Measurements from ENCODE around the gene MAPK8IP2.
"Not testable (repeated sequence)": the region's sequence is repeated elsewhere in the genome, so short reads cannot be mapped to it uniquely, and the experiment has no call there.

MAPK8IP2 gene

DNA sequence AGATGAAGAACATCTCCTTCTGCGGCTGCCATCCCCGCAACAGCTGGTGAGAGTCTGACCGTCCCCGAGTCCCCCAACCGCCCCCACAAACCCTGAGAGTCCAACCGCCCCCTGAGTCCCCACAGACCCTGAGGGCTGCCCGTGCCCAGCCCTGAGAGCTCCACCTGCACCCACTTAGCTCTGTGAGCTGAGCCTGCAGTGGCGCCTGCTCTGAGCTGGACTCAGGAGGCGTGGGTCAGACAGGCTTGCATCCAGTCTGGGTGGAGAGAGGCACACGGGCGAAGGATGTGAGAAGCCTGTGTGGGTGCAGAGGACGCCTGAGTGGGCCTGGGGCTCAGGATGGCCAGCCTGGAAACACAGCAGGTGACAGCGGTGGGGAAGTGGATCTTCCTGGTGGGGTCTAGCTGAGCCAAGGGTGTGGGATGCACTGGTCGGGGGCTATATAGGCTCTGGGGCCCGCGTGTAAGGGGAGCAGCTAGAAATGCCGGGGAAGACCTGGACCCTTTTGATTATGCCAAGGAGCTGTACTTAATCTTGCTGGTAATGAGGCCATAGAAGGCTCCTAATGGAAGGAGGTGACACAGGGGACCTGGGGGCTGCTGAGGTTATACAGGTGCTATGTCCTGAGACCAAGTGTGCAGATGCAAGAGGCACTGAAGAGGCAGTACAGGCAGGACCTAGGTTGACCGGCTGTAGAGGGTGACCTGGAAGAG, 6.5 kb downstream of the MAPK8IP2 start:
- H3K27ac ChIP-seq (ENCODE audit: low read depth, low read length), result no peak overlapping the region
- no peak overlapping the region for H3K9ac ChIP-seq (ENCODE audit: low read depth in 1 of 2, low read length in 2 of 2)
- H3K36me3 ChIP-seq (ENCODE audit: control insufficient read depth in 1 of 2, insufficient read depth in 2 of 2, low read length in 2 of 2), result no peaks in the 10 kb centered on the region
- H3K9me3 ChIP-seq (ENCODE audit: control insufficient read depth in 1 of 2, low read length in 2 of 2), result no peaks in the 10 kb centered on the region
- no peak overlapping the region for H3K4me3 ChIP-seq (ENCODE audit: low read depth in 1 of 2, low read length in 2 of 2)
- peaks cover 24 to 31% of the 10 kb centered on the region in 2 donors for H3K27me3 ChIP-seq (ENCODE audit: control insufficient read depth in 1 of 2, insufficient read depth in 2 of 2, low read length in 2 of 2)
- H3K4me1 ChIP-seq (ENCODE audit: control insufficient read depth in 1 of 2, insufficient read depth in 2 of 2, low read length in 2 of 2), result peaks cover 0 to 1% of the 10 kb centered on the region in 2 donors

DNA sequence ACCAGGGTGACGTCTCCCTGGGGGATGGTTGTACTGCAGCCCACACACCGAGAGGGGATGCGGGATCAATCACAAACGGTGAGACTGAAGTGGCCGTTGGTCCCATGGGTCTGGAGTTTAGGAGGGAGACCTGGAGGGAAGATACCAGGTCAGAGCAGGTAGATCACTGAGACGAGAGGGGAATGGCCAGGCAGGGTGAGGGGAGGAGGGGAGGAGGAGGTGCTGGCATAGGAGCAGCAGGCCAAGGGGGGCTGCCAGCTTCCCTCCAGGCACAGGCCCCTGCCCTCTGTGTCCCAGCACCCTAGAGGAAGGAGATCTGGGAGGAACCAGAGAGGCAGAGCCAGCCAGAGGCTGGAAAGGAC, 7.0 kb downstream of the MAPK8IP2 start:
- H3K36me3 ChIP-seq (ENCODE audit: control insufficient read depth in 1 of 2, insufficient read depth in 2 of 2, low read length in 2 of 2), result no peaks in the 10 kb centered on the region
- peaks cover 0 to 6% of the 10 kb centered on the region in 2 donors for H3K4me1 ChIP-seq (ENCODE audit: control insufficient read depth in 1 of 2, insufficient read depth in 2 of 2, low read length in 2 of 2)
- peaks cover 19 to 27% of the 10 kb centered on the region in 2 donors for H3K27me3 ChIP-seq (ENCODE audit: control insufficient read depth in 1 of 2, insufficient read depth in 2 of 2, low read length in 2 of 2)
- no peak overlapping the region for H3K4me3 ChIP-seq (ENCODE audit: low read depth in 1 of 2, low read length in 2 of 2)
- H3K9ac ChIP-seq (ENCODE audit: low read depth in 1 of 2, low read length in 2 of 2), result no peak overlapping the region
- H3K27ac ChIP-seq (ENCODE audit: low read depth, low read length), result no peak overlapping the region
- H3K9me3 ChIP-seq (ENCODE audit: control insufficient read depth in 1 of 2, low read length in 2 of 2), result no peaks in the 10 kb centered on the region

DNA sequence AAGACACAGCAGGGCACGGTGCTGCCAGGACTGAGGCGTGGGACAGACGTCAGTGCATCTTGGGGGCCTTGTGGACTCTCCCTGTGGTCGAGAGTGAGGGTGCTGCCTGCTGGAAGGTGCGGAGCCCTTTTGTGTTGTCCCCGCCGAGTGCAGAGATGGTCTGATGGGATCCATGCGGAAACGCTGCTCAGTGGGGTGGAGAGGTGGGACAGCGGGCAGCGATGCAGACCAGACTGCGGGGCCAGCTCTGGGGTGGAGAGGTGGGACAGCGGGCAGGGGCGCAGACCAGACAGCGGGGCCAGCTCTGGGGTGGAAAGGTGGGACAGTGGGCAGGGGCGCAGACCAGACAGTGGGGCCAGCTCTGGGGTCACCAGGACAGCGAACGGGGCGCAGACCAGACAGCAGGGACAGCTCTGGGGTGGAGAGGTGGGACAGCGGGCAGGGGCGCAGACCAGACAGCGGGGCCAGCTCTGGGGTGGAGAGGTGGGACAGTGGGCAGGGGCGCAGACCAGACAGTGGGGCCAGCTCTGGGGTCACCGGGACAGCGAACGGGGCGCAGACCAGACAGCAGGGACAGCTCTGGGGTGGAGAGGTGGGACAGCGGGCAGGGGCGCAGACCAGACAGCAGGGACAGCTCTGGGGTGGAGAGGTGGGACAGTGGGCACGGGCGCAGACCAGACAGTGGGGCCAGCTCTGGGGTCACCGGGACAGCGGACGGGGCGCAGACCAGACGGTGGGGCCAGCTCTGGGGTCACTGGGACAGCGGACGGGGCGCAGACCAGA, 7.7 kb downstream of the MAPK8IP2 start:
- not testable (repeated sequence) for H3K9ac ChIP-seq (ENCODE audit: low read depth in 1 of 2, low read length in 2 of 2); H3K4me3 ChIP-seq (ENCODE audit: low read depth in 1 of 2, low read length in 2 of 2); H3K9me3 ChIP-seq (ENCODE audit: control insufficient read depth in 1 of 2, low read length in 2 of 2); H3K27ac ChIP-seq (ENCODE audit: low read depth, low read length); H3K36me3 ChIP-seq (ENCODE audit: control insufficient read depth in 1 of 2, insufficient read depth in 2 of 2, low read length in 2 of 2)
- Histone ChIP-seq H3K4me1 (ENCODE audit: control insufficient read depth in 1 of 2, insufficient read depth in 2 of 2, low read length in 2 of 2) (peaks cover 4 to 10% of the 10 kb centered on the region in 2 donors), H3K27me3 (ENCODE audit: control insufficient read depth in 1 of 2, insufficient read depth in 2 of 2, low read length in 2 of 2) (peaks cover 13 to 21% of the 10 kb centered on the region in 2 donors)

DNA sequence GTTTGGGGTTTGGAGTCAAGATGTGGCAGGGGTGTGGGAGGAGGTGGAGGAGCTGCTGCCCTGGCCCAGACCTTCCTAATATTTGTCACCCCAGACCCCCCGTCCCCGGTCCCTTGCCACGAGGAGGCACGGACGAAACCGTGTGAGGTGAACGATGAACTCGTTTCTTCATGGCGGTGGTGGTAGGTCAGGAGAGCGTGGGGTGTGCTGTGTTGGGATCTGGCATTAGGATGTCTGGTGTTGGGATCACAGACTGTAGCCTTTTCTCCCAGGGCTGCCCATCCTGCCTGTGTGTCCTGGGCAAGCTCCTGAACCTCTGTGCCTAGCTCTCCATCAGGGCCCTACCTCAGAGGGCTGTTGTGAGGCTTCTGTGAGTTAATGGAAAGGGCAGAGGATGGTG, 8.4 kb downstream of the MAPK8IP2 start:
- Histone ChIP-seq H3K27me3 (ENCODE audit: control insufficient read depth in 1 of 2, insufficient read depth in 2 of 2, low read length in 2 of 2) (peaks cover 6 to 21% of the 10 kb centered on the region in 2 donors), H3K9me3 (ENCODE audit: control insufficient read depth in 1 of 2, low read length in 2 of 2) (no peaks in the 10 kb centered on the region), H3K36me3 (ENCODE audit: control insufficient read depth in 1 of 2, insufficient read depth in 2 of 2, low read length in 2 of 2) (no peaks in the 10 kb centered on the region), H3K9ac (ENCODE audit: low read depth in 1 of 2, low read length in 2 of 2) (no peak overlapping the region), H3K4me1 (ENCODE audit: control insufficient read depth in 1 of 2, insufficient read depth in 2 of 2, low read length in 2 of 2) (peaks cover 6 to 13% of the 10 kb centered on the region in 2 donors), H3K4me3 (ENCODE audit: low read depth in 1 of 2, low read length in 2 of 2) (no peak overlapping the region), H3K27ac (ENCODE audit: low read depth, low read length) (no peak overlapping the region)

DNA sequence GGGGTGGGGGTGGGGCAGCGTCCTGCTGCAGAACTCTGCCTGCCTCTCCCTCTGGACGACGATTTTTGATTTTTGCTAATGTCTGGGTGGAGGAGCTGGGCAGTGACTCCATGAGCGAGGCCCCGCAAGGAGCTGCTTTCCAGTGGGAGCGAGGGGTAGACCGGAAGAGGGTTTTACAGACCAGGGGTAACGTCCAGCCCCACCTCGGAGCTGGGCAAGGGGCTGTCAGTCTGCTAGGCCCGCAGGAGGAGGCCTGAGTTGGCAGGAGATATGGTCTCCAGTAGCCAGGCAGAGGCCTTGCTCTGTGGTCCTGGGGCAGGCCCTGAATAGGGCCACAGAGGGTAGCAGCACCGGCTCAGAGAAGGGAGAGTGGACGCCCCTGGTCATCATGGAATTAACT, 9.0 kb downstream of the MAPK8IP2 start:
- H3K27me3 ChIP-seq (ENCODE audit: control insufficient read depth in 1 of 2, insufficient read depth in 2 of 2, low read length in 2 of 2), result peaks cover 6 to 21% of the 10 kb centered on the region in 2 donors
- H3K4me3 ChIP-seq (ENCODE audit: low read depth in 1 of 2, low read length in 2 of 2), result no peak overlapping the region
- H3K27ac ChIP-seq (ENCODE audit: low read depth, low read length), result no peak overlapping the region
- H3K4me1 ChIP-seq (ENCODE audit: control insufficient read depth in 1 of 2, insufficient read depth in 2 of 2, low read length in 2 of 2), result peaks cover 6 to 13% of the 10 kb centered on the region in 2 donors
- H3K36me3 ChIP-seq (ENCODE audit: control insufficient read depth in 1 of 2, insufficient read depth in 2 of 2, low read length in 2 of 2), result no peaks in the 10 kb centered on the region
- no peaks in the 10 kb centered on the region for H3K9me3 ChIP-seq (ENCODE audit: control insufficient read depth in 1 of 2, low read length in 2 of 2)
- no peak overlapping the region for H3K9ac ChIP-seq (ENCODE audit: low read depth in 1 of 2, low read length in 2 of 2)

DNA sequence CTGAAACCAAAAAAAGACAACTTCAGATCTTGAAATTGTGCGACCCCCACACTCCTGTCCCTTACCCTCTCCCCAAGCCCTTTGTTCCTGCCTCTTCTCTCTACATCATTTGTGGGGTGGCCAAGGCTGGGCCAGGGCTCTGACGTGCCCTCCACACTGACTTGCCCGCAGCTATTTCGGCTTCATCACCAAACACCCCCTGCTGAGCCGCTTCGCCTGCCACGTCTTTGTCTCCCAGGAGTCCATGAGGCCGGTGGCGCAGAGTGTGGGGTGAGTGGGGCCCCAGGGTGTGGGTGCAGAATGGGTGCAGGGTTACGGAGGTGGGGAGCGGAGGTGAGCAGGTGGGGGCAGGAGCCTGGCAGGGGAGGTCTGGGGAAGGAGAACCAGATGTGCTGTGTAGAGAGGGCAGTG, 9.5 kb downstream of the MAPK8IP2 start:
- Histone ChIP-seq H3K4me3 (ENCODE audit: low read depth in 1 of 2, low read length in 2 of 2) (no peak overlapping the region), H3K9me3 (ENCODE audit: control insufficient read depth in 1 of 2, low read length in 2 of 2) (no peaks in the 10 kb centered on the region), H3K27ac (ENCODE audit: low read depth, low read length) (no peak overlapping the region), H3K27me3 (ENCODE audit: control insufficient read depth in 1 of 2, insufficient read depth in 2 of 2, low read length in 2 of 2) (peaks cover 6 to 16% of the 10 kb centered on the region in 2 donors), H3K9ac (ENCODE audit: low read depth in 1 of 2, low read length in 2 of 2) (no peak overlapping the region), H3K36me3 (ENCODE audit: control insufficient read depth in 1 of 2, insufficient read depth in 2 of 2, low read length in 2 of 2) (no peaks in the 10 kb centered on the region), H3K4me1 (ENCODE audit: control insufficient read depth in 1 of 2, insufficient read depth in 2 of 2, low read length in 2 of 2) (peaks cover 6 to 13% of the 10 kb centered on the region in 2 donors)

DNA sequence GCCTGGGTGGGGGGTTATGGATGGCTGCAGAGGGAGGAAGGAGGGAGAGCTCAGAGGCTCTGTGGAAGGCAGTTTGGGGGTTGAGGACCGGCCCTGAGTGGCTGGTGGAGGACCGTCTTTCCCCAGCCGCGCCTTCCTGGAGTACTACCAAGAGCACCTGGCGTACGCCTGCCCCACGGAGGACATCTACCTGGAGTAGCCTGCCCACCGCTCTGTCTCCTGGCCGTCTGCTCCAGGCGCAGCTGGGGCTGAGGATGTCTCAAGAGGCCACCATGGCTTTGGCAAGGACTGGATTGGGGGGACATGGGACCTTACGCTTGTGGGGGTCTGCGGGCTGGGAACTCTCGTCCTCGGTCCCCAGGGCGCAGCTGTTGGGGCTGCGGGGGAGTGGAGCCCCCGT, 10.0 kb downstream of the MAPK8IP2 start:
- H3K27me3 ChIP-seq (ENCODE audit: control insufficient read depth in 1 of 2, insufficient read depth in 2 of 2, low read length in 2 of 2), result peaks cover 6 to 12% of the 10 kb centered on the region in 2 donors
- H3K36me3 ChIP-seq (ENCODE audit: control insufficient read depth in 1 of 2, insufficient read depth in 2 of 2, low read length in 2 of 2), result no peaks in the 10 kb centered on the region
- H3K9ac ChIP-seq (ENCODE audit: low read depth in 1 of 2, low read length in 2 of 2), result no peak overlapping the region

DNA sequence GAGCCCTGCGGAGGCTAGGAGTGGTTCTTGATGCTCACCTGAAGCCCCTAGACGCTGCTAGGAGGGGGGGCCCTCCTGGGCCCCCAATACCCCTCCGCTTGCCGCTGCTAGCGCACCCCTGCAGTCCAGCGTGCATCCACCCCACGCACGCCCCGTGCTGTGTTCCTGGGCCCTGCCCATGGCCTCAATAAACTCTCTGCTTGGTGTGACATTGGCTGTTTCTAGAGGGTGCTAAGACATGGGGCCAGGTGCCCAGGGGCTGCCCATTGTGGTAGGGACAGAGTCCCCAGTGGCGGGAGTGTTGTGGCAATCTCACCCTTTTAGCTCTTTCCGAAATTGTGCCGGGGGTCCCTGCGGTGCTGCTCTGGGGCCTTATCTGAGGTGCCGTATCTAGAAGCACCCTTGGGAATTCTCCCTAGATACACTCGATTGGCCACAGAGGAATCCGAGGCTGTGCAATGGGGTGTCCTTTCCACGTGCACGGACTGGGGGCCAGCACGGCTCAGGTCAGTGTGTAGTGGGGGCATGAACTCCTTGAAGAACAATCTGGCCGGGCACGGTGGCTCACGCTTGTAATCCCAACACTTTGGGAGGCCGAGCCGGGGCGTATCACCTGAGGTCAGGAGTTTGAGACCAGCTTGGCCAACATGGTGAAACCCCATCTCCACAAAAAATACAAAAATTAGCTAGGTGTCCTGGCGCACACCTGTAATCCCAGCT, 10.9 kb downstream of the MAPK8IP2 start:
- Histone ChIP-seq H3K27me3 (ENCODE audit: control insufficient read depth in 1 of 2, insufficient read depth in 2 of 2, low read length in 2 of 2) (peaks cover 6 to 8% of the 10 kb centered on the region in 2 donors), H3K36me3 (ENCODE audit: control insufficient read depth in 1 of 2, insufficient read depth in 2 of 2, low read length in 2 of 2) (no peaks in the 10 kb centered on the region), H3K4me1 (ENCODE audit: control insufficient read depth in 1 of 2, insufficient read depth in 2 of 2, low read length in 2 of 2) (peaks cover 6 to 13% of the 10 kb centered on the region in 2 donors), H3K27ac (ENCODE audit: low read depth, low read length) (no peak overlapping the region), H3K9me3 (ENCODE audit: control insufficient read depth in 1 of 2, low read length in 2 of 2) (no peaks in the 10 kb centered on the region), H3K4me3 (ENCODE audit: low read depth in 1 of 2, low read length in 2 of 2) (no peak overlapping the region), H3K9ac (ENCODE audit: low read depth in 1 of 2, low read length in 2 of 2) (no peak overlapping the region)

More for the DNA sequence above, 10.0 kb downstream of the MAPK8IP2 start:
- no peaks in the 10 kb centered on the region for H3K9me3 ChIP-seq (ENCODE audit: control insufficient read depth in 1 of 2, low read length in 2 of 2)
- no peak overlapping the region for H3K4me3 ChIP-seq (ENCODE audit: low read depth in 1 of 2, low read length in 2 of 2)
- peaks cover 6 to 13% of the 10 kb centered on the region in 2 donors for H3K4me1 ChIP-seq (ENCODE audit: control insufficient read depth in 1 of 2, insufficient read depth in 2 of 2, low read length in 2 of 2)
- H3K27ac ChIP-seq (ENCODE audit: low read depth, low read length), result no peak overlapping the region

DNA sequence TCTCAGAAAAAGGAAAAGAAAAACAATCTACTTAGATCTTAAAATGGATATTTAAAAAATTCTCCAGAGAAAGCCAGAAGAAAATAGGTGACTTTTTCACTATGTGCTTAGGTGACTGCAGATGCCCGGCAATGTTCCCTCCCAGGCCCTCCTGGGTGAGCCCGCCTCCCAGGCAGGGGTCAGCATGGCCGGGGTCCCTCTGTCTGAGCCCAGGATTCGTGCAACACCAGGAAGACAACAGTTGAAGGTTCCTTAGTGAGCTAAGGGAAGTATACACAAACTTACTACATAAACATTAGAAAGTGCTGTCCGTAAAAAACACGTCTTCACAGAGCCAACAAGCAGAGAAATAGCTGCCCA, 11.6 kb downstream of the MAPK8IP2 start:
- H3K27ac ChIP-seq (ENCODE audit: low read depth, low read length), result no peak overlapping the region
- H3K36me3 ChIP-seq (ENCODE audit: control insufficient read depth in 1 of 2, insufficient read depth in 2 of 2, low read length in 2 of 2), result no peaks in the 10 kb centered on the region
- no peak overlapping the region for H3K9ac ChIP-seq (ENCODE audit: low read depth in 1 of 2, low read length in 2 of 2)
- peak overlapping the region in 1 of 2 donors; percentile 29 for H3K4me3 ChIP-seq (ENCODE audit: low read depth in 1 of 2, low read length in 2 of 2)
- H3K4me1 ChIP-seq (ENCODE audit: control insufficient read depth in 1 of 2, insufficient read depth in 2 of 2, low read length in 2 of 2), result peaks cover 6 to 13% of the 10 kb centered on the region in 2 donors
- H3K9me3 ChIP-seq (ENCODE audit: control insufficient read depth in 1 of 2, low read length in 2 of 2), result no peaks in the 10 kb centered on the region
- H3K27me3 ChIP-seq (ENCODE audit: control insufficient read depth in 1 of 2, insufficient read depth in 2 of 2, low read length in 2 of 2), result peaks cover 6% of the 10 kb centered on the region in 2 donors
